CD14-positive monocyte (primary cell): Measurements from ENCODE around the gene KLF2. TPM values are rescaled to one million over a fixed set of nuclear protein-coding genes. Genes with fewer than 3 reads are reported as not detected.

Source experiments
- DNase-seq, 3 donors: peaks; one replicate each; pipeline ENCODE4 v3.0.0-alpha.2; 2011 to 2022
- H2AFZ ChIP-seq: 2 replicates; pipeline ENCODE4 v1.6.0; 2012; ENCODE audit warnings: mild to moderate bottlenecking, low read depth, low read length, inconsistent platforms; ENCODE audit not compliant: insufficient read depth, poor library complexity, severe bottlenecking
- H3K27ac ChIP-seq, 2 donors: 1 replicate in 1 of 2; 2 replicates in 1 of 2; pipeline ENCODE4 v1.5.1; 2012 to 2013; ENCODE audit warnings: low read length in 2 of 2, control low read depth in 1 of 2, inconsistent platforms in 1 of 2, low read depth in 1 of 2, mild to moderate bottlenecking in 1 of 2
- H3K27me3 ChIP-seq, 2 donors: one replicate each; pipeline versions ENCODE4 v1.6.0 to v1.6.1; 2011 to 2013; ENCODE audit warnings: low read length in 2 of 2; ENCODE audit not compliant: control insufficient read depth in 2 of 2, insufficient read depth in 2 of 2
- H3K36me3 ChIP-seq, 2 donors: replicated peaks in 1 of 2; 1 replicate in 1 of 2; 2 replicates in 1 of 2; pipeline versions ENCODE4 v1.5.1 to v1.6.1; 2012 to 2013; ENCODE audit warnings: low read length in 2 of 2, control low read depth in 1 of 2, inconsistent platforms in 1 of 2, mild to moderate bottlenecking in 1 of 2; ENCODE audit not compliant: insufficient read depth in 2 of 2, control insufficient read depth in 1 of 2
- H3K4me1 ChIP-seq, 2 donors: 1 replicate in 1 of 2; 2 replicates in 1 of 2; pipeline versions ENCODE4 v1.5.1 to v1.6.1; 2012 to 2013; ENCODE audit warnings: low read length in 2 of 2, control low read depth in 1 of 2, inconsistent platforms in 1 of 2, mild to moderate bottlenecking in 1 of 2, moderate library complexity in 1 of 2; ENCODE audit not compliant: insufficient read depth in 2 of 2, control insufficient read depth in 1 of 2
- H3K4me2 ChIP-seq: replicated peaks from 2 replicates; pipeline ENCODE3; 2012; ENCODE audit warnings: low read length, moderate library complexity, mild to moderate bottlenecking; ENCODE audit not compliant: poor library complexity, severe bottlenecking; ENCODE audit errors: extremely low read depth
- H3K4me3 ChIP-seq, 3 experiments: fragments of 200-600 bp in 1 of 3; sonication (generic) in 1 of 3; replicated peaks in 1 of 3; 1 replicate in 2 of 3; 2 replicates in 1 of 3; pipeline ENCODE4 v1.5.1; 2011 to 2013; ENCODE audit warnings: low read length in 3 of 3, mild to moderate bottlenecking in 3 of 3, control low read depth in 2 of 3, low read depth in 2 of 3, inconsistent platforms in 1 of 3, moderate library complexity in 1 of 3
- H3K79me2 ChIP-seq: 2 replicates; pipeline ENCODE4 v1.6.0; 2012; ENCODE audit warnings: mild to moderate bottlenecking, control low read depth, inconsistent platforms, low read length, moderate library complexity; ENCODE audit not compliant: insufficient read depth
- H3K9ac ChIP-seq: 2 replicates; pipeline ENCODE4 v1.6.0; 2017; ENCODE audit warnings: low read length, mild to moderate bottlenecking; ENCODE audit not compliant: insufficient read depth, poor library complexity, severe bottlenecking
- H3K9me3 ChIP-seq, 2 donors: replicated peaks in 1 of 2; 1 replicate in 1 of 2; 2 replicates in 1 of 2; pipeline versions ENCODE4 v1.5.1 to v1.6.1; 2012 to 2013; ENCODE audit warnings: low read length in 2 of 2, control low read depth in 1 of 2; ENCODE audit not compliant: control insufficient read depth in 1 of 2, insufficient read depth in 1 of 2
- H4K20me1 ChIP-seq: 2 replicates; pipeline ENCODE4 v1.6.0; 2012; ENCODE audit warnings: mild to moderate bottlenecking, low read length, control low read depth, moderate library complexity; ENCODE audit not compliant: insufficient read depth
- H3K27ac Mint-ChIP-seq, 7 donors: one replicate each; pipeline ENCODE4 v1.8.0; 2020; ENCODE audit warnings: mild to moderate bottlenecking in 7 of 7, mixed read lengths in 7 of 7, moderate library complexity in 6 of 7, inconsistent platforms in 2 of 7
- H3K27me3 Mint-ChIP-seq, 3 donors: one replicate each; pipeline ENCODE4 v1.8.0; 2021 to 2022; ENCODE audit warnings: low read depth in 3 of 3, mild to moderate bottlenecking in 3 of 3, mixed read lengths in 3 of 3, moderate library complexity in 3 of 3, inconsistent platforms in 1 of 3
- H3K36me3 Mint-ChIP-seq, 2 donors: one replicate each; pipeline ENCODE4 v1.8.0; 2020; ENCODE audit warnings: mixed read lengths in 2 of 2, inconsistent platforms in 1 of 2, mild to moderate bottlenecking in 1 of 2
- H3K4me1 Mint-ChIP-seq: one replicate; pipeline ENCODE4 v1.8.0; 2020; ENCODE audit warnings: mild to moderate bottlenecking, mixed read lengths
- H3K4me3 Mint-ChIP-seq, 2 donors: one replicate each; pipeline ENCODE4 v1.8.0; 2020; ENCODE audit warnings: mild to moderate bottlenecking in 2 of 2, mixed read lengths in 2 of 2, moderate library complexity in 1 of 2
- H3K9me3 Mint-ChIP-seq, 7 donors: one replicate each; pipeline ENCODE4 v1.8.0; 2020 to 2022; ENCODE audit warnings: mixed read lengths in 7 of 7, mild to moderate bottlenecking in 6 of 7, moderate library complexity in 6 of 7, inconsistent platforms in 2 of 7
- CTCF ChIP-seq: fragments of 200-600 bp; IDR thresholded peaks from one replicate; pipeline ENCODE4 v1.8.0; 2022; ENCODE audit warnings: antibody characterized with exemption, mild to moderate bottlenecking
- WGBS: methylation state at CpG from one replicate; pipeline ENCODE4 v1.1.5; 2013; ENCODE audit warnings: missing lambda C conversion rate; ENCODE audit not compliant: insufficient coverage; 5-methylcytosine and 5-hydroxymethylcytosine counted together
- intact Hi-C, 2 donors: fragments of 100-400 bp; cut with micrococcal nuclease; formaldehyde crosslinking; loops; one replicate each; pipeline versions ENCODE4 v1.15.0 to v1.15.1; 2023
- polyA plus RNA-seq, 3 donors: library from polyadenylated mRNA; depleted of rRNA in 1 of 3; unstranded in 2 of 3; stranded (reverse) in 1 of 3; fragments of 300-500 nt in 2 of 3; fragments of >200 nt in 1 of 3; fragmentation: Illumina TruSeq in 2 of 3; gene quantifications; 1 replicate in 2 of 3; 2 replicates in 1 of 3; pipeline ENCODE4 v1.2.3, GENCODE V29; 2012 to 2021

KLF2 gene
- polyA plus RNA-seq, 3 donors: 34.0 to 331 (median 51.4) TPM

- Mint-ChIP-seq H3K36me3 (peaks cover 36 to 78% of the 10 kb centered on the region in 2 donors), H3K27me3 (peaks cover 0 to 5% (median 0%) of the 10 kb centered on the region in 3 donors), H3K4me1 (peaks cover 73% of the 10 kb centered on the region), H3K4me3 (no peak overlapping the region), H3K27ac (no peak overlapping the region), H3K9me3 (peaks cover 0 to 4% (median 0%) of the 10 kb centered on the region in 7 donors)
- Histone ChIP-seq H3K9me3 (no peaks in the 10 kb centered on the region), H3K4me2 (no peak overlapping the region), H3K36me3 (peaks cover 0 to 9% of the 10 kb centered on the region in 2 donors), H3K27me3 (no peaks in the 10 kb centered on the region), H2AFZ (no peak overlapping the region), H3K4me1 (peaks cover 51 to 77% of the 10 kb centered on the region in 2 donors), H3K79me2 (peaks cover 2% of the 10 kb centered on the region), H3K27ac (no peak overlapping the region), H4K20me1 (no peaks in the 10 kb centered on the region), H3K9ac (no peak overlapping the region), H3K4me3 (no peak overlapping the region)
- no peak for DNase-seq
- no peak for TF ChIP-seq CTCF
- WGBS: 98% methylated on average over 15 of the region's 15 CpGs
- intact Hi-C loops: no loop called here
Observed at GRCh38 chr19:16358456-16358855, 33.8 kb downstream of the KLF2 start.

GRCh38 chr19:16359074-16359473, 34.4 kb downstream of the KLF2 start:
- Histone ChIP-seq H3K27ac (no peak overlapping the region), H3K36me3 (peaks cover 0 to 9% of the 10 kb centered on the region in 2 donors)

More at GRCh38 chr19:16359074-16359473, 34.4 kb downstream of the KLF2 start:
- Mint-ChIP-seq H3K36me3 (peaks cover 38 to 78% of the 10 kb centered on the region in 2 donors), H3K27me3 (peaks cover 0 to 8% (median 0%) of the 10 kb centered on the region in 3 donors), H3K9me3 (peaks cover 0 to 4% (median 0%) of the 10 kb centered on the region in 7 donors), H3K4me1 (peaks cover 79% of the 10 kb centered on the region), H3K27ac (peak overlapping the region in 3 of 7 donors; percentile 40 to 66 (median 51)), H3K4me3 (no peak overlapping the region)
- WGBS: 24% methylated on average over 5 of the region's 10 CpGs
- Histone ChIP-seq H3K9ac (no peak overlapping the region), H3K27me3 (no peaks in the 10 kb centered on the region), H3K79me2 (peaks cover 7% of the 10 kb centered on the region), H3K4me1 (peaks cover 57 to 83% of the 10 kb centered on the region in 2 donors), H3K4me2 (no peak overlapping the region), H3K9me3 (no peaks in the 10 kb centered on the region), H3K4me3 (no peak overlapping the region), H2AFZ (no peak overlapping the region), H4K20me1 (no peaks in the 10 kb centered on the region)
- no peak for TF ChIP-seq CTCF
- intact Hi-C loops: no loop called here
- no peak for DNase-seq
